Central memory CD8-positive, alpha-beta T cell (primary cell): ENCODE measurements around the gene C1orf74.

Experiments used
- ATAC-seq: fragments of 150-1000 bp; cut with Tn5 transposase; replicated peaks from 2 replicates; pipeline ENCODE4 v1.10.0; 2022; ENCODE audit warnings: mild to moderate bottlenecking, moderate FRiP score, moderate number of reproducible peaks; ENCODE audit not compliant: poor library complexity, severe bottlenecking; ENCODE audit errors: extremely low read depth
- DNase-seq, 2 donors: peaks; one replicate each; pipeline ENCODE4 v3.0.0; 2021; ENCODE audit warnings: low spot score in 2 of 2
- H3K27ac Mint-ChIP-seq: one replicate; pipeline ENCODE4 v1.8.0; 2022; ENCODE audit warnings: low read depth, mild to moderate bottlenecking, moderate library complexity, mixed read lengths
- H3K27me3 Mint-ChIP-seq: one replicate; pipeline ENCODE4 v1.8.0; 2022; ENCODE audit warnings: mixed read lengths
- H3K36me3 Mint-ChIP-seq: one replicate; pipeline ENCODE4 v1.8.0; 2022; ENCODE audit warnings: mild to moderate bottlenecking, moderate library complexity, mixed read lengths; ENCODE audit not compliant: insufficient read depth
- H3K4me1 Mint-ChIP-seq: one replicate; pipeline ENCODE4 v1.8.0; 2022; ENCODE audit warnings: mixed read lengths
- H3K4me3 Mint-ChIP-seq: one replicate; pipeline ENCODE4 v1.8.0; 2022; ENCODE audit warnings: mild to moderate bottlenecking, moderate library complexity, mixed read lengths
- H3K9me3 Mint-ChIP-seq: one replicate; pipeline ENCODE4 v1.8.0; 2022; ENCODE audit warnings: mixed read lengths

The C1orf74 gene

GRCh38 chr1:209746451-209747165 is 37.8 kb downstream of the C1orf74 start:
- Mint-ChIP-seq H3K4me3 (no peak overlapping the region), H3K4me1 (peaks cover 36% of the 10 kb centered on the region), H3K27ac (no peak overlapping the region), H3K36me3 (peaks cover 3% of the 10 kb centered on the region), H3K9me3 (no peaks in the 10 kb centered on the region), H3K27me3 (no peaks in the 10 kb centered on the region)
- DNase-seq (no peak), ATAC-seq (no peak)

GRCh38 chr1:209743145-209743482 is 41.2 kb downstream of the C1orf74 start:
- H3K4me3 Mint-ChIP-seq = no peak overlapping the region
- H3K4me1 Mint-ChIP-seq = peaks cover 12% of the 10 kb centered on the region
- ATAC-seq (no peak), DNase-seq (no peak)
- H3K9me3 Mint-ChIP-seq = no peaks in the 10 kb centered on the region
- no peaks in the 10 kb centered on the region for H3K27me3 Mint-ChIP-seq
- no peaks in the 10 kb centered on the region for H3K36me3 Mint-ChIP-seq
- no peak overlapping the region for H3K27ac Mint-ChIP-seq

- H3K27ac Mint-ChIP-seq = no peak overlapping the region
- H3K36me3 Mint-ChIP-seq = no peaks in the 10 kb centered on the region
- no peak for ATAC-seq
- H3K4me1 Mint-ChIP-seq = peaks cover 6% of the 10 kb centered on the region
- DNase-seq = no peak
- no peak overlapping the region for H3K4me3 Mint-ChIP-seq
- H3K27me3 Mint-ChIP-seq = peaks cover 4% of the 10 kb centered on the region
- no peaks in the 10 kb centered on the region for H3K9me3 Mint-ChIP-seq
Measured at GRCh38 chr1:209742409-209743144, 41.8 kb downstream of the C1orf74 start.

GRCh38 chr1:209741889-209742288 is 42.5 kb downstream of the C1orf74 start:
- Mint-ChIP-seq H3K36me3 (no peaks in the 10 kb centered on the region), H3K27ac (no peak overlapping the region), H3K4me3 (no peak overlapping the region), H3K9me3 (no peaks in the 10 kb centered on the region), H3K27me3 (peaks cover 11% of the 10 kb centered on the region), H3K4me1 (no peaks in the 10 kb centered on the region)
- no peak for DNase-seq
- no peak for ATAC-seq

- Mint-ChIP-seq H3K4me1 (no peaks in the 10 kb centered on the region), H3K4me3 (no peak overlapping the region), H3K9me3 (no peaks in the 10 kb centered on the region), H3K36me3 (no peaks in the 10 kb centered on the region), H3K27me3 (peaks cover 12% of the 10 kb centered on the region), H3K27ac (no peak overlapping the region)
- DNase-seq (no peak), ATAC-seq (no peak)
Measured at GRCh38 chr1:209741193-209741592, 43.2 kb downstream of the C1orf74 start.

GRCh38 chr1:209738270-209738669 is 46.1 kb downstream of the C1orf74 start:
- Mint-ChIP-seq H3K4me3 (no peak overlapping the region), H3K36me3 (no peaks in the 10 kb centered on the region), H3K27me3 (peaks cover 12% of the 10 kb centered on the region), H3K9me3 (no peaks in the 10 kb centered on the region), H3K27ac (no peak overlapping the region), H3K4me1 (no peaks in the 10 kb centered on the region)
- DNase-seq (no peak), ATAC-seq (no peak)

GRCh38 chr1:209737118-209737505 is 47.2 kb downstream of the C1orf74 start:
- no peak overlapping the region for H3K4me3 Mint-ChIP-seq
- H3K4me1 Mint-ChIP-seq = no peaks in the 10 kb centered on the region
- H3K36me3 Mint-ChIP-seq = no peaks in the 10 kb centered on the region
- peaks cover 12% of the 10 kb centered on the region for H3K27me3 Mint-ChIP-seq
- DNase-seq (no peak), ATAC-seq (no peak)
- H3K9me3 Mint-ChIP-seq = no peaks in the 10 kb centered on the region
- H3K27ac Mint-ChIP-seq = no peak overlapping the region

- peaks cover 12% of the 10 kb centered on the region for H3K27me3 Mint-ChIP-seq
- no peaks in the 10 kb centered on the region for H3K4me1 Mint-ChIP-seq
- no peak for DNase-seq
- no peak overlapping the region for H3K27ac Mint-ChIP-seq
- no peaks in the 10 kb centered on the region for H3K9me3 Mint-ChIP-seq
- H3K36me3 Mint-ChIP-seq = no peaks in the 10 kb centered on the region
- no peak overlapping the region for H3K4me3 Mint-ChIP-seq
- ATAC-seq = no peak
Measured at GRCh38 chr1:209736490-209737117, 47.8 kb downstream of the C1orf74 start.

- Mint-ChIP-seq H3K9me3 (no peaks in the 10 kb centered on the region), H3K4me1 (no peaks in the 10 kb centered on the region), H3K27me3 (peaks cover 12% of the 10 kb centered on the region), H3K27ac (no peak overlapping the region), H3K36me3 (no peaks in the 10 kb centered on the region), H3K4me3 (no peak overlapping the region)
- DNase-seq (no peak), ATAC-seq (no peak)
Measured at GRCh38 chr1:209733409-209734192, 50.8 kb downstream of the C1orf74 start.

GRCh38 chr1:209732725-209733124 is 51.6 kb downstream of the C1orf74 start:
- peaks cover 9% of the 10 kb centered on the region for H3K27me3 Mint-ChIP-seq
- no peak overlapping the region for H3K27ac Mint-ChIP-seq
- no peaks in the 10 kb centered on the region for H3K4me1 Mint-ChIP-seq
- no peak for ATAC-seq
- DNase-seq = no peak
- no peak overlapping the region for H3K4me3 Mint-ChIP-seq
- no peaks in the 10 kb centered on the region for H3K36me3 Mint-ChIP-seq
- no peaks in the 10 kb centered on the region for H3K9me3 Mint-ChIP-seq

GRCh38 chr1:209729436-209729835 is 54.9 kb downstream of the C1orf74 start:
- no peaks in the 10 kb centered on the region for H3K36me3 Mint-ChIP-seq
- H3K9me3 Mint-ChIP-seq = no peaks in the 10 kb centered on the region
- no peak overlapping the region for H3K27ac Mint-ChIP-seq
- no peak for DNase-seq
- ATAC-seq = no peak
- H3K4me3 Mint-ChIP-seq = no peak overlapping the region
- no peaks in the 10 kb centered on the region for H3K27me3 Mint-ChIP-seq
- peaks cover 6% of the 10 kb centered on the region for H3K4me1 Mint-ChIP-seq
